Ectodermal cell (in vitro differentiated cells): Measurements from ENCODE around the gene ARL14EP.

Experiments used
- H3K27ac ChIP-seq: 2 replicates; pipeline ENCODE4 v1.7.0; 2013; ENCODE audit warnings: mild to moderate bottlenecking, low read depth, low read length; ENCODE audit not compliant: insufficient read depth, poor library complexity, severe bottlenecking
- H3K27me3 ChIP-seq: 2 replicates; pipeline ENCODE4 v1.7.0; 2013; ENCODE audit warnings: mild to moderate bottlenecking, low read length; ENCODE audit not compliant: insufficient read depth, control insufficient read depth, poor library complexity, severe bottlenecking
- H3K36me3 ChIP-seq: one replicate; pipeline ENCODE4 v1.7.0; 2013; ENCODE audit warnings: low read length; ENCODE audit not compliant: control insufficient read depth, insufficient read depth
- H3K4me1 ChIP-seq: one replicate; pipeline ENCODE4 v1.7.0; 2013; ENCODE audit warnings: low read length; ENCODE audit not compliant: control insufficient read depth, insufficient read depth
- H3K4me3 ChIP-seq: 2 replicates; pipeline ENCODE4 v1.7.0; 2013; ENCODE audit warnings: low read depth, low read length, control low read depth; ENCODE audit not compliant: insufficient read depth
- H3K9me3 ChIP-seq: 2 replicates; pipeline ENCODE4 v1.7.0; 2013; ENCODE audit warnings: mild to moderate bottlenecking, low read length, moderate library complexity; ENCODE audit not compliant: control insufficient read depth
- WGBS, 2 experiments: methylation state at CpG; one replicate each; pipeline ENCODE4 v1.1.7; 2013; ENCODE audit warnings: missing lambda C conversion rate in 2 of 2; 5-methylcytosine and 5-hydroxymethylcytosine counted together

ARL14EP gene

GRCh38 chr11:30326114-30326778 lies 3.3 kb downstream of the ARL14EP start:
- Histone ChIP-seq H3K4me3 (no peak overlapping the region), H3K9me3 (no peaks in the 10 kb centered on the region), H3K27ac (no peak overlapping the region), H3K4me1 (peaks cover 9% of the 10 kb centered on the region), H3K27me3 (no peaks in the 10 kb centered on the region), H3K36me3 (peaks cover 6% of the 10 kb centered on the region)
- 93 to 94% methylated on average over 2 of the region's 2 CpGs for WGBS, 2 experiments

GRCh38 chr11:30326906-30327305 lies 4.0 kb downstream of the ARL14EP start:
- H3K27me3 ChIP-seq, result no peaks in the 10 kb centered on the region
- H3K4me1 ChIP-seq, result peaks cover 9% of the 10 kb centered on the region
- no peak overlapping the region for H3K27ac ChIP-seq
- H3K4me3 ChIP-seq, result no peak overlapping the region
- peaks cover 7% of the 10 kb centered on the region for H3K36me3 ChIP-seq
- WGBS, 2 experiments, result 88 to 94% methylated on average over 2 of the region's 2 CpGs
- no peaks in the 10 kb centered on the region for H3K9me3 ChIP-seq

DNA sequence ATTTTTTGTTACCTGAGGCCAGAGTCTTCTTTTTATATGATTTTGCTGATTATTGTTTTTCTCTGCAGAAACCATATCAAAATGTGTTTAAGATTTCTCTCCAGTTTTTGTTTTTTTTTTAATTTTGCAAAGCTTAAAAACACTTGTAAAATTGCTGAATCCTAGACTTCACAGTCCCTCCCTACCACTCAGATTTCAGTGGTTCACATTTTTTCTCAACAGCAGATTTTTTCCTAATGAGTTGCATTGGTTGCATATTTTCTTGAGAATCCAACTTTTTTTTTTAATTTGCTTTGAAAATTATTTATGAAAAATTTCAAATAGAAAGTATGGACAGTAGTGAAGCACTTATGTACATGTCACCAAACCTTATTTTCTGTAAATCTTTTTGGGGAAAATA lies 5.8 kb downstream of the ARL14EP start:
- Histone ChIP-seq H3K36me3 (peaks cover 12% of the 10 kb centered on the region), H3K4me3 (no peak overlapping the region), H3K27ac (no peak overlapping the region), H3K27me3 (no peaks in the 10 kb centered on the region), H3K9me3 (no peaks in the 10 kb centered on the region), H3K4me1 (peaks cover 9% of the 10 kb centered on the region)

- Histone ChIP-seq H3K9me3 (no peaks in the 10 kb centered on the region), H3K27me3 (no peaks in the 10 kb centered on the region), H3K27ac (no peak overlapping the region), H3K4me3 (no peak overlapping the region), H3K4me1 (peaks cover 6% of the 10 kb centered on the region), H3K36me3 (peaks cover 12% of the 10 kb centered on the region)
- 91 to 100% methylated on average over 1 to 2 of the region's 4 CpGs for WGBS, 2 experiments
These were observed 6.4 kb downstream of the ARL14EP start for GRCh38 chr11:30329150-30329940.

- no peaks in the 10 kb centered on the region for H3K4me1 ChIP-seq
- H3K27ac ChIP-seq, result no peak overlapping the region
- no peaks in the 10 kb centered on the region for H3K27me3 ChIP-seq
- H3K9me3 ChIP-seq, result no peaks in the 10 kb centered on the region
- H3K4me3 ChIP-seq, result no peak overlapping the region
- H3K36me3 ChIP-seq, result peaks cover 21% of the 10 kb centered on the region
- 89 to 95% methylated on average over 1 to 3 of the region's 3 CpGs for WGBS, 2 experiments
These were observed 10.5 kb downstream of the ARL14EP start for GRCh38 chr11:30333405-30333804.

DNA sequence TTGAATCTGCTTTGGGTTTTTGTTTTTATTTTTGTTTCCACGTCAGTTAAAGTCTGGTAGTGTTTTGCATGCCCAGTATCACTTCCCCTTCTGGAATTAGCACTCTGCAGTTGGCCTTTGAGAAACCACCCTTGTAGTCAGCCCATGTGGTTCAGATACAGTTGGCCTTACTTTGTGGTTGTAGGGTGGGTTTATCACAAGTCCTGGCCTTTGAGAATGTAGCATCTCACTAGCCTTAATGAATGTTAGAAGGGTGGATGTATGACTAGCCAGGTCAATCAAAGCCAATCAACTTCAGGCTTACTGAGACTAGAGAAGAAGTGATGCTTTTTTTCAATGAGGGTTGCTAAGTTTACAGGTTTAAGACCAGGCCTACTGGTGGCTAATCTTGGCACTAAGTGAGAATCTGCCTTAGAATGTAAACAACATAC lies 19.8 kb downstream of the ARL14EP start:
- 94 to 100% methylated on average over 1 of the region's 1 CpG for WGBS, 2 experiments
- H3K9me3 ChIP-seq, result no peaks in the 10 kb centered on the region
- no peak overlapping the region for H3K4me3 ChIP-seq
- no peaks in the 10 kb centered on the region for H3K4me1 ChIP-seq
- H3K27me3 ChIP-seq, result no peaks in the 10 kb centered on the region
- peaks cover 4% of the 10 kb centered on the region for H3K36me3 ChIP-seq
- H3K27ac ChIP-seq, result no peak overlapping the region

DNA sequence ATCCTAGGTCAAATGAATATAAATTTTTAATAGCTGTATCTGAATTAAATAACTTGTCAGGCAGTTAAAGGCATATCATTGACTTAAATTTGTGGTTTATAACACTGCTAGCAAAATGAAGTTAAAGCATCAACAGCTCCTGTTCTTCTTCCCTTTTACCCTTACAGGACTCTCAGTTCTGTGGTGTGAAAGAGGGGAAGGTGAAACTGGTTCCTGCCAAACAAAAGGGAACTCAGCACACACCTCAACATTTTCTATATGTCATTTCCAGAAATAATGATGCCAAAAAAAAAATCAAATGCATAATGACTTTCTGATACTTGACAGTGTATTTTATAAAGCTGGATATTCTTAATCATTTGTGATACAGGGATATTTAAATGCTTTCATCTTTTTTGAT lies 21.2 kb downstream of the ARL14EP start:
- H3K4me1 ChIP-seq, result no peaks in the 10 kb centered on the region
- H3K27me3 ChIP-seq, result no peaks in the 10 kb centered on the region
- H3K27ac ChIP-seq, result no peak overlapping the region

DNA sequence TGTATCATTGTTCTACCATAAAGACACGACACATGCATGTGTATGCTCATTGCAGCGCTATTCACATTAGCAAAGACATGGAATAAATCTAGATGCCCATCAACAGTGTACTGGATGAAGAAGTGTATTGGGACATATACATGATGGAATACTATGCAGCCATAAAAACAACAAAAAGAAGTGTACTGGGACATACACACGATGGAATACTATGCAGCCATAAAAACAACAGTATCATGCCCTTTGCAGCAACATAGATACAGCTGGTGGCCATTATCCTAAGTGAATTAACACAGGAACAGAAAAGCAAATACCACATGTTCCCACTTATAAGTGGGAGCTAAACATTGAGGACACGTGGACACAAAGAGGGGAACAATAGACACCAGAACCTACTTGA lies 22.7 kb downstream of the ARL14EP start:
- Histone ChIP-seq H3K4me3 (no peak overlapping the region), H3K4me1 (no peaks in the 10 kb centered on the region), H3K27ac (no peak overlapping the region), H3K9me3 (no peaks in the 10 kb centered on the region), H3K36me3 (no peaks in the 10 kb centered on the region), H3K27me3 (no peaks in the 10 kb centered on the region)
- 92 to 99% methylated on average over 3 to 4 of the region's 4 CpGs for WGBS, 2 experiments

More for the DNA sequence above, 21.2 kb downstream of the ARL14EP start:
- no peaks in the 10 kb centered on the region for H3K9me3 ChIP-seq
- H3K4me3 ChIP-seq, result no peak overlapping the region
- H3K36me3 ChIP-seq, result peaks cover 4% of the 10 kb centered on the region

GRCh38 chr11:30346068-30346688 lies 23.3 kb downstream of the ARL14EP start:
- Histone ChIP-seq H3K27me3 (no peaks in the 10 kb centered on the region), H3K9me3 (no peaks in the 10 kb centered on the region), H3K4me1 (no peaks in the 10 kb centered on the region), H3K4me3 (no peak overlapping the region), H3K27ac (no peak overlapping the region), H3K36me3 (no peaks in the 10 kb centered on the region)
- WGBS, 2 experiments, result 0% methylated on average over 1 of the region's 5 CpGs; no CpG with 5 or more reads in 1 of the 2 experiments

GRCh38 chr11:30348035-30348434 lies 25.1 kb downstream of the ARL14EP start:
- H3K36me3 ChIP-seq, result no peaks in the 10 kb centered on the region
- H3K27me3 ChIP-seq, result no peaks in the 10 kb centered on the region
- H3K4me1 ChIP-seq, result no peaks in the 10 kb centered on the region
- no peaks in the 10 kb centered on the region for H3K9me3 ChIP-seq
- no peak overlapping the region for H3K27ac ChIP-seq
- H3K4me3 ChIP-seq, result no peak overlapping the region
